PFSK-1 (cell line): ENCODE data around the gene GAS7.

Experiments used
- POLR2AphosphoS5 ChIP-seq: IDR thresholded peaks from 2 replicates; pipeline ENCODE4 v1.6.1; 2012; ENCODE audit warnings: low read depth, mild to moderate bottlenecking, control low read depth, low read length, moderate library complexity
- SIN3A ChIP-seq: IDR thresholded peaks from 2 replicates; pipeline ENCODE4 v1.6.1; 2012; ENCODE audit warnings: mild to moderate bottlenecking, low read length, moderate library complexity, borderline replicate concordance; ENCODE audit not compliant: insufficient read depth
- TAF1 ChIP-seq: IDR thresholded peaks from 2 replicates; pipeline ENCODE4 v1.6.1; 2012; ENCODE audit warnings: low read length, control low read depth, borderline replicate concordance; ENCODE audit not compliant: insufficient read depth
- TF ChIP-seq, protein P1 (sequence below), 2 experiments: IDR thresholded peaks; 2 replicates each; pipeline versions ENCODE4 v1.6.1 to v1.8.0; 2011 to 2012; ENCODE audit warnings: low read depth in 2 of 2, low read length in 2 of 2, control low read depth in 1 of 2, inconsistent platforms in 1 of 2, mild to moderate bottlenecking in 1 of 2, moderate library complexity in 1 of 2; ENCODE audit not compliant: insufficient read depth in 1 of 2

DNA sequence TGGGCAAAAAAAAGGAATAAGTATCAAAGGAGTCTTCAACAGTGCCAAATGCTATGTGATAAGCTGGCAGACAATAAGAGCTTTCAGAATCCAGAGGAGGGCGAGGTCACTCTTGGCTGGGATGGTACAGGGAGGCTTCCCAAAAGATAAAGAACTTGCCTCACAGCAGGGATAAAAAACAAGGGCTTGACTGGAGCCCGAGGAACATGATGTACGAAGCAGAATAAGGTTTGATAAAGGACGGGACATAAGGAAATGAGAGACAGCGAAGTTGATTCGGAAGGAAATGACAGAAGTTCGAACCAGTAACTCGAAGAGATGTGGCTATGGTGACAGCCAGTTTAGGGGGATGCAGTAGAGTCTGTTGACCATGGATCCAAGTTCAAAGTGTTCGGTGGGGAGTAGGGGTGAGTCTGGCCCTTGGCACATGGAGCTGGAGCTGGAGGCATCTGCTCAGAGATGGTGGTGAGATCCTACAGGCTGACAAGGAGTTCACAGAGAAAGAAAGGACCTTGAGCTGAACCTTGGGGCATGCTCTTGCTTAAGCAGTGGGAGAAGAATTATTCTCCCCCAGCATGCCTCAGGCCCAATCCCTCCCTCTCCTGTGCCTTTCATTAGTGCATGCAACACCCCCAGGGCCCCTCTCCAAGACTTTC, 155.7 kb downstream of the GAS7 start:
- TF ChIP-seq POLR2AphosphoS5 (no peak), TAF1 (no peak), SIN3A (no peak)
- TF ChIP-seq, protein P1, sequence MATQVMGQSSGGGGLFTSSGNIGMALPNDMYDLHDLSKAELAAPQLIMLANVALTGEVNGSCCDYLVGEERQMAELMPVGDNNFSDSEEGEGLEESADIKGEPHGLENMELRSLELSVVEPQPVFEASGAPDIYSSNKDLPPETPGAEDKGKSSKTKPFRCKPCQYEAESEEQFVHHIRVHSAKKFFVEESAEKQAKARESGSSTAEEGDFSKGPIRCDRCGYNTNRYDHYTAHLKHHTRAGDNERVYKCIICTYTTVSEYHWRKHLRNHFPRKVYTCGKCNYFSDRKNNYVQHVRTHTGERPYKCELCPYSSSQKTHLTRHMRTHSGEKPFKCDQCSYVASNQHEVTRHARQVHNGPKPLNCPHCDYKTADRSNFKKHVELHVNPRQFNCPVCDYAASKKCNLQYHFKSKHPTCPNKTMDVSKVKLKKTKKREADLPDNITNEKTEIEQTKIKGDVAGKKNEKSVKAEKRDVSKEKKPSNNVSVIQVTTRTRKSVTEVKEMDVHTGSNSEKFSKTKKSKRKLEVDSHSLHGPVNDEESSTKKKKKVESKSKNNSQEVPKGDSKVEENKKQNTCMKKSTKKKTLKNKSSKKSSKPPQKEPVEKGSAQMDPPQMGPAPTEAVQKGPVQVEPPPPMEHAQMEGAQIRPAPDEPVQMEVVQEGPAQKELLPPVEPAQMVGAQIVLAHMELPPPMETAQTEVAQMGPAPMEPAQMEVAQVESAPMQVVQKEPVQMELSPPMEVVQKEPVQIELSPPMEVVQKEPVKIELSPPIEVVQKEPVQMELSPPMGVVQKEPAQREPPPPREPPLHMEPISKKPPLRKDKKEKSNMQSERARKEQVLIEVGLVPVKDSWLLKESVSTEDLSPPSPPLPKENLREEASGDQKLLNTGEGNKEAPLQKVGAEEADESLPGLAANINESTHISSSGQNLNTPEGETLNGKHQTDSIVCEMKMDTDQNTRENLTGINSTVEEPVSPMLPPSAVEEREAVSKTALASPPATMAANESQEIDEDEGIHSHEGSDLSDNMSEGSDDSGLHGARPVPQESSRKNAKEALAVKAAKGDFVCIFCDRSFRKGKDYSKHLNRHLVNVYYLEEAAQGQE (IDR thresholded peaks at IDR 0.05; ENCODE audit: insufficient read depth in 1 of 2, low read depth in 2 of 2, low read length in 2 of 2): no peak
